ENCODE measurements around the gene CLRN3. TPM values are rescaled to one million over a fixed set of nuclear protein-coding genes. Genes with fewer than 3 reads are reported as not detected.

The CLRN3 gene
- total and polyA plus RNA-seq, 2 experiments from 2014 or later, result 21.5 to 52.8 TPM

- Histone ChIP-seq H2AFZ (no peak overlapping the region), H3K9me3 (ENCODE audit: low read depth) (no peaks in the 10 kb centered on the region), H3K36me3 (replicated peaks; ENCODE audit: insufficient read depth, low read depth) (no peaks in the 10 kb centered on the region), H3K4me2 (no peak overlapping the region), H3K27ac (peak overlapping the region; percentile 67), H4K20me1 (ENCODE audit: insufficient read depth, poor library complexity, severe bottlenecking) (no peaks in the 10 kb centered on the region), H3K27me3 (no peaks in the 10 kb centered on the region), H3K4me1 (ENCODE audit: insufficient read depth) (peaks cover 9% of the 10 kb centered on the region), H3K4me3 (no peak overlapping the region), H3K79me2 (no peaks in the 10 kb centered on the region), H3K9me2 (replicated peaks; ENCODE audit: insufficient read depth) (no peaks in the 10 kb centered on the region)
- no peak for DNase-seq (ENCODE audit: low spot score)
- no peak for TF ChIP-seq EZH2 (IDR thresholded peaks at IDR 0.05; ENCODE audit: borderline replicate concordance)
- TF ChIP-seq, protein P1, sequence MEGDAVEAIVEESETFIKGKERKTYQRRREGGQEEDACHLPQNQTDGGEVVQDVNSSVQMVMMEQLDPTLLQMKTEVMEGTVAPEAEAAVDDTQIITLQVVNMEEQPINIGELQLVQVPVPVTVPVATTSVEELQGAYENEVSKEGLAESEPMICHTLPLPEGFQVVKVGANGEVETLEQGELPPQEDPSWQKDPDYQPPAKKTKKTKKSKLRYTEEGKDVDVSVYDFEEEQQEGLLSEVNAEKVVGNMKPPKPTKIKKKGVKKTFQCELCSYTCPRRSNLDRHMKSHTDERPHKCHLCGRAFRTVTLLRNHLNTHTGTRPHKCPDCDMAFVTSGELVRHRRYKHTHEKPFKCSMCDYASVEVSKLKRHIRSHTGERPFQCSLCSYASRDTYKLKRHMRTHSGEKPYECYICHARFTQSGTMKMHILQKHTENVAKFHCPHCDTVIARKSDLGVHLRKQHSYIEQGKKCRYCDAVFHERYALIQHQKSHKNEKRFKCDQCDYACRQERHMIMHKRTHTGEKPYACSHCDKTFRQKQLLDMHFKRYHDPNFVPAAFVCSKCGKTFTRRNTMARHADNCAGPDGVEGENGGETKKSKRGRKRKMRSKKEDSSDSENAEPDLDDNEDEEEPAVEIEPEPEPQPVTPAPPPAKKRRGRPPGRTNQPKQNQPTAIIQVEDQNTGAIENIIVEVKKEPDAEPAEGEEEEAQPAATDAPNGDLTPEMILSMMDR (IDR thresholded peaks at IDR 0.05; ENCODE audit: poor library complexity), result no peak
- TF ChIP-seq EZH2phosphoT487 (IDR thresholded peaks at IDR 0.05; ENCODE audit: low read depth, severe bottlenecking, unreplicated experiment), result no peak
- WGBS (ENCODE audit: low lambda C conversion rate, missing lambda C conversion rate), result 63% methylated on average over 1 of the region's 1 CpG
These were observed 30.9 kb upstream of the CLRN3 start for GRCh38 chr10:127923646-127924045.

GRCh38 chr10:127922675-127923366 lies 30.1 kb upstream of the CLRN3 start:
- Histone ChIP-seq H3K27me3 (no peaks in the 10 kb centered on the region), H3K9me2 (replicated peaks; ENCODE audit: insufficient read depth) (no peaks in the 10 kb centered on the region), H3K9me3 (ENCODE audit: low read depth) (no peaks in the 10 kb centered on the region), H3K79me2 (no peaks in the 10 kb centered on the region), H3K4me3 (no peak overlapping the region), H3K27ac (peak overlapping the region; percentile 84), H3K4me1 (ENCODE audit: insufficient read depth) (peaks cover 9% of the 10 kb centered on the region), H3K4me2 (no peak overlapping the region), H2AFZ (no peak overlapping the region), H4K20me1 (ENCODE audit: insufficient read depth, poor library complexity, severe bottlenecking) (no peaks in the 10 kb centered on the region), H3K36me3 (replicated peaks; ENCODE audit: insufficient read depth, low read depth) (no peaks in the 10 kb centered on the region)
- WGBS (ENCODE audit: low lambda C conversion rate, missing lambda C conversion rate), result 76% methylated on average over 12 of the region's 12 CpGs
- TF ChIP-seq, protein P1 (IDR thresholded peaks at IDR 0.05; ENCODE audit: poor library complexity), result no peak
- no peak for TF ChIP-seq EZH2phosphoT487 (IDR thresholded peaks at IDR 0.05; ENCODE audit: low read depth, severe bottlenecking, unreplicated experiment)
- peak; percentile 81 for DNase-seq (ENCODE audit: low spot score)

- 98% methylated on average over 9 of the region's 9 CpGs for WGBS (ENCODE audit: low lambda C conversion rate, missing lambda C conversion rate)
- TF ChIP-seq EZH2phosphoT487 (IDR thresholded peaks at IDR 0.05; ENCODE audit: low read depth, severe bottlenecking, unreplicated experiment) (no peak), EZH2 (IDR thresholded peaks at IDR 0.05; ENCODE audit: borderline replicate concordance) (no peak)
- TF ChIP-seq, protein P1 (IDR thresholded peaks at IDR 0.05; ENCODE audit: poor library complexity), result no peak
- Histone ChIP-seq H3K79me2 (no peaks in the 10 kb centered on the region), H3K27me3 (no peaks in the 10 kb centered on the region), H2AFZ (no peak overlapping the region), H3K4me3 (no peak overlapping the region), H3K36me3 (replicated peaks; ENCODE audit: insufficient read depth, low read depth) (no peaks in the 10 kb centered on the region), H3K4me2 (no peak overlapping the region), H3K9me2 (replicated peaks; ENCODE audit: insufficient read depth) (no peaks in the 10 kb centered on the region), H4K20me1 (ENCODE audit: insufficient read depth, poor library complexity, severe bottlenecking) (no peaks in the 10 kb centered on the region), H3K27ac (peak overlapping the region; percentile 84), H3K9me3 (ENCODE audit: low read depth) (no peaks in the 10 kb centered on the region), H3K4me1 (ENCODE audit: insufficient read depth) (peaks cover 9% of the 10 kb centered on the region)
- DNase-seq (ENCODE audit: low spot score), result no peak
These were observed 29.5 kb upstream of the CLRN3 start for GRCh38 chr10:127922206-127922605.
